ENCODE data around the gene CDYL2.

The CDYL2 gene

DNA sequence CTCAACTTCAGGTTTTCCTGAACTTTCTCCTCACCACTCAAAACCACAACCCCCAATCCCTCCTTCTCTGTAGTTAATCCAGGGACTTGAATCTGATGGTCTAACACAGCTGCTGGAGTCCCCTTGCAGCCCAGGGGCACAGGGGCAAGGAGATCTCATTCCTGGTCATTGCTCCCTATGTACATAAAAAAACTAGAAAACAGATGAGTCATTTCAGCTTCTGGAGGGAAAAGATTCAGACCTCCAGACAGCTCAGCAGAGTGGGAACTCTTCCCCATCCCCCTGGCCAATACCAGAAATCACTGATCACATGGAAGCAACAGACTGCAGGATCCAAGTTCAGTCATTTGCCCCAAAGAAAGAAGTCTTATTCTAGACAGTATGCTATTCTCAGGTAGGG is 201.5 kb downstream of the CDYL2 start:
- Histone ChIP-seq H3K36me3 (ENCODE audit: insufficient read depth, low read depth, low read length) (no peaks in the 10 kb centered on the region), H3K27ac (ENCODE audit: low read length) (no peak overlapping the region), H3K9me3 (ENCODE audit: insufficient read depth, low read depth, low read length) (no peaks in the 10 kb centered on the region), H3K4me3 (ENCODE audit: low read length) (no peak overlapping the region), H3K27me3 (ENCODE audit: insufficient read depth, low read length) (no peaks in the 10 kb centered on the region), H3K9ac (ENCODE audit: low read depth, low read length) (no peak overlapping the region), H3K4me1 (ENCODE audit: insufficient read depth, low read length) (no peaks in the 10 kb centered on the region)

DNA sequence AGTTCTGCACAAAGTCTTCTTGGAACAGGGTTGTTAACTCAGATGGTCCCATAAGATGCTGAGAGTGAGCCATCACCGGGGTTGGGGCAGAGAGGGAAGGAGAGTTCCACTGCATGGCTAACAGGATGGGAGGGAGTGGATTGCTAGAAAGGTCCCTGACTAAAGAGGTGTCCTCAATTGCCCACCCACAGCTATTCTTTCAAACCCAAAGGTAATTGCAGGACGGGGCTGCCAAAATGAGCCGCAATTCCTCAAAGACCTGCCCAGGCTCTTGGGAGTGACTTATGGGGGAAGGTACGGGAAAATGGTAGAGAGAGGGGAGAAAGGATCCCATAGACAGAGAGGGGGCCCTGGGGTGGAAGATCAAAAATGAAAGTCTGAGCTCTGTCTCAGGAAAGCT is 203.2 kb downstream of the CDYL2 start:
- Histone ChIP-seq H3K9me3 (ENCODE audit: insufficient read depth, low read depth, low read length) (peaks cover 11% of the 10 kb centered on the region; the same call in 1 of the 2 replicates), H3K27me3 (ENCODE audit: insufficient read depth, low read length) (no peaks in the 10 kb centered on the region), H3K4me1 (ENCODE audit: insufficient read depth, low read length) (no peaks in the 10 kb centered on the region), H3K9ac (ENCODE audit: low read depth, low read length) (no peak overlapping the region), H3K36me3 (ENCODE audit: insufficient read depth, low read depth, low read length) (no peaks in the 10 kb centered on the region), H3K27ac (ENCODE audit: low read length) (no peak overlapping the region), H3K4me3 (ENCODE audit: low read length) (no peak overlapping the region)

DNA sequence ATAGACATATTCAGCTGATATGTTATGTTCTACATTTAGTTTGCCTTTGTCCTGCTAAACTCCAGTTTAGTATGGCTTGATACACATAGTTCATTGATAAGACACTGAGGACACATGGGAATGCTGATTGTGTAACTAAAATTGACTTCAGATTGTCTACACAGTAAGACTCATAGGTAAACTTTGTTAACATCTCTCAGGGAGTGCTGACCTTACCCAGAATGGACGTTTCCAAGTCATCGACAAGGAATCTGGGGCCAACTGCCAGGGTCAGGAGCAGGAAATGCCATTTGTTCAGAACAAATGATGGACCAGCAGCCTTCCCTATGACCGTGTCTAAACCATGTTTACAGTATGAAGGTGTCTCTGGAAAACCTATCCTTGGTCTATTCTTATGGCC is 204.9 kb downstream of the CDYL2 start:
- H3K27ac ChIP-seq (ENCODE audit: low read length) = no peak overlapping the region
- H3K36me3 ChIP-seq (ENCODE audit: insufficient read depth, low read depth, low read length) = no peaks in the 10 kb centered on the region
- H3K27me3 ChIP-seq (ENCODE audit: insufficient read depth, low read length) = no peaks in the 10 kb centered on the region
- H3K9me3 ChIP-seq (ENCODE audit: insufficient read depth, low read depth, low read length) = peaks cover 15% of the 10 kb centered on the region; the same call in 1 of the 2 replicates
- no peak overlapping the region for H3K9ac ChIP-seq (ENCODE audit: low read depth, low read length)
- no peaks in the 10 kb centered on the region for H3K4me1 ChIP-seq (ENCODE audit: insufficient read depth, low read length)
- H3K4me3 ChIP-seq (ENCODE audit: low read length) = no peak overlapping the region

DNA sequence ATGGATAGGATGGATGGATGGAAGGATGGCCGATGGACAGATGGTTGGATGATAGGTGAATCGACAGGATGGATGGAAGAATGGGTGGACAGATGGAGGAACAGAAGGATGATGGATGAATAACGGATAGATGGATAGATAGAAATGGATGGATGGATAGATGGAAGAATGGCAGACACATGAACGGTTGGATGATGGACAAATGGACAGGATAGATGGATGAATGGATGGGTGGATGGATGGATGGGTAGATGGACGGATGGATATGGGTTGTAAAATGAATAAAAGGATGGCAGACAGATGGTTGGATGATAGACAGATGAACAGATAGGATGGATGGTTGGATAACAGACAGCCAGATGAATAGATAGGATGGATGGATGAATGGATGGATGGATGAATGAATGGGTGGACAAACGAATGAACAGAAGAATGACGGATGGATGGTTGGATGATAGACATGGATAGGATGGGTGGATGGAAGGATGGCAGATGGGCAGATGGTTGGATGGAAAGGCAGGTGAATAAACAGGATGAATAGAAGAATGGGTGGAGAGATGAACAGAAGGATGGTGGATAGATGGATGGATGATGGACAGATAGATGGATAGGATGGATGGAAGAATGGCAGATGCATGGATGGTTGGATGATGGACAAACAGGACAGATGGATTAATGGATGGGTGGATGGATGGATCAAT is 207.7 kb downstream of the CDYL2 start:
- Histone ChIP-seq H3K4me3 (ENCODE audit: low read length) (no peak overlapping the region), H3K27me3 (ENCODE audit: insufficient read depth, low read length) (no peaks in the 10 kb centered on the region), H3K9me3 (ENCODE audit: insufficient read depth, low read depth, low read length) (peaks cover 15% of the 10 kb centered on the region; the same call in 1 of the 2 replicates), H3K27ac (ENCODE audit: low read length) (no peak overlapping the region), H3K36me3 (ENCODE audit: insufficient read depth, low read depth, low read length) (no peaks in the 10 kb centered on the region), H3K4me1 (ENCODE audit: insufficient read depth, low read length) (no peaks in the 10 kb centered on the region), H3K9ac (ENCODE audit: low read depth, low read length) (no peak overlapping the region)

DNA sequence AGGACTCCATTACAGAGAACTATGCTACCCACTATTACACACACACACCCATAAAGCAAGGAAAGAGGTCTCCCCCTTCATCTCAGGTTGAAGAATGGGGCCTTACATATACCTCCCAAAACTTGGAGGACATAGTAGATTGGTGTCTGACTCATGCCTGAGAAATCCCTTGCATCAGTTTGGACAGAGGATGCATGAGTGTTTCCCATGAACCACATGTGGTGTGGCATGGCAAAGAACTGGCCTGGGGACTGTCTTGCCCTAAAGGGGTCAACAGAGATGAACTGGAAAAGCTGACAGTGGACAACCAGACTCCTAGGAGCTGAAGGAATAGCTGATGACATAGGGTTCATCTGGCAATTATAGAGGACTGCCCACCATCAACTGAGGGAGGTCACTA is 209.6 kb downstream of the CDYL2 start:
- Histone ChIP-seq H3K36me3 (ENCODE audit: insufficient read depth, low read depth, low read length) (no peaks in the 10 kb centered on the region), H3K27me3 (ENCODE audit: insufficient read depth, low read length) (no peaks in the 10 kb centered on the region), H3K27ac (ENCODE audit: low read length) (no peak overlapping the region), H3K9ac (ENCODE audit: low read depth, low read length) (no peak overlapping the region), H3K9me3 (ENCODE audit: insufficient read depth, low read depth, low read length) (peaks cover 15% of the 10 kb centered on the region; the same call in 1 of the 2 replicates), H3K4me3 (ENCODE audit: low read length) (no peak overlapping the region), H3K4me1 (ENCODE audit: insufficient read depth, low read length) (no peaks in the 10 kb centered on the region)

DNA sequence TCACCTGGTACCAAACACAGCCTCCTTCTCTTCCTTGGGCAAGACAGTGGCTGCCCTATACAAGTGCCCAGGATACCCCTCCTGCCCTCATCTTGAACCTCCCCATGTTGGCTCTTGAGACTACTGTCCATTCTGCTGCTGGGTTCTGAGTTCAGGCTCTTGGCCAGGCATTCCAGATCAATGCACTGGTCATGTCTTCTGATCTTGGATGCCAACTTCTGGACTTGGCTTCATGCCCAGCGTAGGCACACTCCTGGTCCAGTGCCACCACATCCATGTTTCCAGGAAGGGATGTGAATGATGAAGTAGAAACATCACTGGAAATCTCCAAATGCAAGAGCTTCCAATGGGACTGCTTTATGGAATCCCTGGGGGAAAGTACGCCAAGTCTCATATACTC is 212.1 kb downstream of the CDYL2 start:
- H3K36me3 ChIP-seq (ENCODE audit: insufficient read depth, low read depth, low read length) = no peaks in the 10 kb centered on the region
- H3K4me3 ChIP-seq (ENCODE audit: low read length) = no peak overlapping the region
- H3K9ac ChIP-seq (ENCODE audit: low read depth, low read length) = no peak overlapping the region
- H3K27me3 ChIP-seq (ENCODE audit: insufficient read depth, low read length) = no peaks in the 10 kb centered on the region
- H3K4me1 ChIP-seq (ENCODE audit: insufficient read depth, low read length) = no peaks in the 10 kb centered on the region
- H3K27ac ChIP-seq (ENCODE audit: low read length) = no peak overlapping the region
- peaks cover 15% of the 10 kb centered on the region; the same call in 1 of the 2 replicates for H3K9me3 ChIP-seq (ENCODE audit: insufficient read depth, low read depth, low read length)

DNA sequence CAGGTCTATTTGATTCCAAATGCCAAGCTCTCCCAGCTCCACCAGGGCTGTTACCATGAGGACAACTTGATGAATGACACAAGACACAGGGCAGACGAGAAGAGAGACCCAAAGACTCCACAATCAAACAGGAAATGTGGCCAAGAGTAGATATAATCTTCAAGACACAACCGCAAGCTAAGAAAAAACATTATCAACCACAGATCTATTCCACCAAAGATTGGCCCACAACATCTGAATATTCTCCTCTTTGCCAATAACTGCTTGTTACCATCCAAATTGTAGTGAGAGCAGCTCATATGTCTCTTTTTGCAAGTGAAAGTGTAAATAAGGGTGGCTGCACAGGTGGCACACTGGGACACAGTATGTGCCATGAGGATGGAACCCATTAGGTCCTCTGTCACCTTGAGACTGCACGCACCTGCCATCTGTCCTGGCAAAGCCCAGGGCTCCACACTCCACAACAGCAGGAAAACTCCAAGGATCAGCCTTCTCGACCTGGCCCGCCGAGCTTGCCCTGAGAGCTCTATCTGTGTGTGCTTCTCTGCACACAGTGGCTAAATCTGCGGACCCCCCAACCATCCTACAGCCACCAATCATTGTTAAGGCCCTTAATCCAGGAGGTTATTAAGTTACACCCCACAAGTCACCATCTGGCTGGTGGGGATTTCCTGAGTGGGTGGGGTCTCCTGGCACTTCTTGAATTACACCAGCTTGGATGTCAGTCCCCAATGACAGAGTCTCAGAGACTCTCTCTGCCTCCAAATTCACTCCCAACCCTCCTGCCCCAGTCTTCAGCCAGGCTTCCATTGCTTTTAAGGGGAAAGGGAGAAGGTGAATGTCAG is 213.1 kb downstream of the CDYL2 start:
- Histone ChIP-seq H3K27me3 (ENCODE audit: insufficient read depth, low read length) (no peaks in the 10 kb centered on the region), H3K27ac (ENCODE audit: low read length) (no peak overlapping the region), H3K9me3 (ENCODE audit: insufficient read depth, low read depth, low read length) (peaks cover 5% of the 10 kb centered on the region; the same call in 1 of the 2 replicates), H3K4me1 (ENCODE audit: insufficient read depth, low read length) (no peaks in the 10 kb centered on the region), H3K4me3 (ENCODE audit: low read length) (no peak overlapping the region), H3K9ac (ENCODE audit: low read depth, low read length) (no peak overlapping the region), H3K36me3 (ENCODE audit: insufficient read depth, low read depth, low read length) (no peaks in the 10 kb centered on the region)

DNA sequence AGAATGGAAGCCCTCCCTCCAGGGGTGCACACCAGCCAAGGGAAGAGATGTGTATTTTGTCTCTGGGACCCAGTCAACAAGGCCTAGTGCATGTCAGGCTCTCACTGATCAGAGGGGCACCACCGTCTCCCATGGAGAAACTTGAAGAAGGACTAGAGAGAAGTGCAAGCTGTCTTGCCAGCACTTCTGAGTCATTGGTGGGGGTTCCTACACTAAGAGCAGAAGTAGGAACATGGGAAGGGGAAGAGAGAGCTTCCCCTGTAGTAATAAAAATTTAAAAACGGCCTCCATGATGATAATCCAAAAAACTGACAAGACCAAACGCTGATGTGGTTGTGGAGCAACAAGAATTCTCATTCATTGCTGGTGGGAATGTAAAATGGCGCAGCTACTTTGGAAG is 217.3 kb downstream of the CDYL2 start:
- H3K36me3 ChIP-seq (ENCODE audit: insufficient read depth, low read depth, low read length) = no peaks in the 10 kb centered on the region
- no peak overlapping the region for H3K27ac ChIP-seq (ENCODE audit: low read length)
- H3K27me3 ChIP-seq (ENCODE audit: insufficient read depth, low read length) = no peaks in the 10 kb centered on the region
- no peaks in the 10 kb centered on the region; the same call in 1 of the 2 replicates for H3K9me3 ChIP-seq (ENCODE audit: insufficient read depth, low read depth, low read length)
- H3K9ac ChIP-seq (ENCODE audit: low read depth, low read length) = no peak overlapping the region
- no peak overlapping the region for H3K4me3 ChIP-seq (ENCODE audit: low read length)
- no peaks in the 10 kb centered on the region for H3K4me1 ChIP-seq (ENCODE audit: insufficient read depth, low read length)

DNA sequence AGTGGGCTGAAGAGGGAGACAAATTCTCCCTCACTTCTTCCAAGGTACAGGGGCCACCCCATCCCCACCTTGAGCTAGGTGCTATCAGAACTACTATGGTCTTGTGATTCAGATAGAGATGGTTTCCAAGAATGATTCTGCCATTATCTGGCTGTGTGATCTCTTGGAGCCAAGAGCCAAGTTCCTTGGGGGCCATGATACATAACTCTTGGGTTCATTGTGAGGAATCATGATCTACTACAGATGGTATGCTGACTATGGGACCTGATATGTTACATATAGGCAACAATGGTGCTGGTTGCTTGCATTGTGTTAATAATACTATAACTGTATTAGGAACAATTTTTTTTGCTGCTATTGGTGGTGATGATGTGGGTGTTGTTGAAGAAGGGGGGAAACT is 217.9 kb downstream of the CDYL2 start:
- H3K27me3 ChIP-seq (ENCODE audit: insufficient read depth, low read length) = no peaks in the 10 kb centered on the region
- H3K27ac ChIP-seq (ENCODE audit: low read length) = no peak overlapping the region
- H3K9ac ChIP-seq (ENCODE audit: low read depth, low read length) = no peak overlapping the region
- no peaks in the 10 kb centered on the region for H3K4me1 ChIP-seq (ENCODE audit: insufficient read depth, low read length)
- no peaks in the 10 kb centered on the region; the same call in 1 of the 2 replicates for H3K9me3 ChIP-seq (ENCODE audit: insufficient read depth, low read depth, low read length)
- no peak overlapping the region for H3K4me3 ChIP-seq (ENCODE audit: low read length)
- no peaks in the 10 kb centered on the region for H3K36me3 ChIP-seq (ENCODE audit: insufficient read depth, low read depth, low read length)

DNA sequence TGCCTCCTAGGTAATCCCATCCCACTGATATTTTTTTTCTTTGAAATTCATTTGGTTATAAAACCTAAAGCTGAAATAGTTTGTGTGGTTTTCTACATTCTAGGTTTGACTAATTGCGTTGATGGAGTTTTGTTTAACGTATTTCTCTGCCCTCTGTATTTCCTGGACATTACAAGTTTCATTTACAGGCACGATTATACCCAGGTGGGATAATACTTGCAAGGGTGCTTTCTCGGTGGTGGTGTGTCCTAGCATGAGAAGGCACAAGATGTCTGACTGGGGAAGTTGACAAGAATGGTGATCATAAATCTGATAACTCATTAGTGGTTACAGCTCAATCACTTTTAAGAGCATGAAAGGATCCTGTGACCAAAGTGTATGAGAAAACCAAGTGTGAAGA is 218.6 kb downstream of the CDYL2 start:
- no peak overlapping the region for H3K9ac ChIP-seq (ENCODE audit: low read depth, low read length)
- H3K4me1 ChIP-seq (ENCODE audit: insufficient read depth, low read length) = no peaks in the 10 kb centered on the region
- H3K27ac ChIP-seq (ENCODE audit: low read length) = no peak overlapping the region
- no peaks in the 10 kb centered on the region for H3K36me3 ChIP-seq (ENCODE audit: insufficient read depth, low read depth, low read length)
- no peak overlapping the region for H3K4me3 ChIP-seq (ENCODE audit: low read length)
- no peaks in the 10 kb centered on the region; the same call in 1 of the 2 replicates for H3K9me3 ChIP-seq (ENCODE audit: insufficient read depth, low read depth, low read length)
- no peaks in the 10 kb centered on the region for H3K27me3 ChIP-seq (ENCODE audit: insufficient read depth, low read length)

DNA sequence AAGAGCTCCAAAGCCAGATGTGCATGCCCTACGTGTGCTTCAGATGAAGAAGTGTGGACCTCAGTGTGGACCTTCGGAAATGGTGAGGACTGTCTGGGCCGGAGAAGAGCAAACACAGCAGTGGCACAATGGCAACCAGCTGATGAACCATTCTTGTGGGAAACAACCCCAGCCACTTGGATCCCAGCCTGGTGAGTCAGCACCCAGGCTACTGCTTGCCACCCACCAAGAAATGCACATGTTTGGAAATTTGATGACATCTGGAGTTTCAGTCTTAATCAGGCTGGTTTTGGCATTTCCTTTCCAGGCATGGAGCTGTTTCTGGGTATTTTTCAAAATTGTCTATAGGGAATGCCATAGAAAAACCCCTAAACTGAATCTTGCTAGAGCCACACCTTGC is 220.9 kb downstream of the CDYL2 start:
- H3K27ac ChIP-seq (ENCODE audit: low read length) = no peak overlapping the region
- no peaks in the 10 kb centered on the region for H3K36me3 ChIP-seq (ENCODE audit: insufficient read depth, low read depth, low read length)
- H3K9me3 ChIP-seq (ENCODE audit: insufficient read depth, low read depth, low read length) = peaks cover 10% of the 10 kb centered on the region; the same call in 1 of the 2 replicates
- H3K27me3 ChIP-seq (ENCODE audit: insufficient read depth, low read length) = no peaks in the 10 kb centered on the region
- no peak overlapping the region for H3K4me3 ChIP-seq (ENCODE audit: low read length)
- no peaks in the 10 kb centered on the region for H3K4me1 ChIP-seq (ENCODE audit: insufficient read depth, low read length)
- H3K9ac ChIP-seq (ENCODE audit: low read depth, low read length) = no peak overlapping the region

Measured in iPS-20b (cell line).